SK-N-SH (cell line): ENCODE data around the gene PARP16.

Experiments used
- CTCF ChIP-seq: fragments of 200-600 bp; sonication (generic); IDR thresholded peaks from 2 replicates; pipeline ENCODE4 v1.6.1; 2017; ENCODE audit warnings: antibody characterized with exemption, mild to moderate bottlenecking, moderate library complexity
- EP300 ChIP-seq, 2 experiments: IDR thresholded peaks; 2 replicates each; pipeline versions ENCODE4 v1.4.0 to v1.6.1; 2012; ENCODE audit warnings: borderline replicate concordance in 1 of 2, low read depth in 1 of 2, low read length in 1 of 2
- MAX ChIP-seq: IDR thresholded peaks from 2 replicates; pipeline ENCODE4 v1.4.0; 2012; ENCODE audit warnings: low read depth
- MXI1 ChIP-seq: IDR thresholded peaks from 2 replicates; pipeline ENCODE4 v1.6.1; 2012; ENCODE audit warnings: mild to moderate bottlenecking, low read depth, low read length, improper control_type of control experiment
- NRF1 ChIP-seq: IDR thresholded peaks from 2 replicates; pipeline ENCODE4 v1.6.1; 2012; ENCODE audit warnings: low read depth, mild to moderate bottlenecking, low read length
- POLR2AphosphoS5 ChIP-seq: IDR thresholded peaks from 2 replicates; pipeline ENCODE4 v1.6.1; 2012; ENCODE audit warnings: low read depth, low read length
- RCOR1 ChIP-seq: fragments of 150-350 bp; IDR thresholded peaks from 2 replicates; pipeline ENCODE4 v1.6.1; 2017; ENCODE audit warnings: antibody characterized with exemption, low read length
- REST ChIP-seq: IDR thresholded peaks from 2 replicates; pipeline ENCODE4 v1.6.1; 2012; ENCODE audit warnings: mild to moderate bottlenecking, low read depth, low read length, moderate library complexity
- RXRA ChIP-seq: IDR thresholded peaks from 2 replicates; pipeline ENCODE4 v1.4.0; 2012; ENCODE audit warnings: low read depth, mild to moderate bottlenecking, borderline replicate concordance
- SIN3A ChIP-seq: IDR thresholded peaks from 2 replicates; pipeline ENCODE4 v1.6.1; 2012; ENCODE audit warnings: low read depth, mild to moderate bottlenecking, low read length, moderate library complexity, borderline replicate concordance
- SMC3 ChIP-seq: IDR thresholded peaks from 2 replicates; pipeline ENCODE4 v1.6.1; 2012; ENCODE audit warnings: low read depth, low read length, improper control_type of control experiment
- TAF1 ChIP-seq: IDR thresholded peaks from 2 replicates; pipeline ENCODE4 v1.6.1; 2012; ENCODE audit warnings: low read depth, mild to moderate bottlenecking, low read length, moderate library complexity, borderline replicate concordance
- TEAD4 ChIP-seq: IDR thresholded peaks from 2 replicates; pipeline ENCODE4 v1.4.0; 2012; ENCODE audit warnings: mild to moderate bottlenecking, borderline replicate concordance; ENCODE audit not compliant: insufficient read depth
- YY1 ChIP-seq: IDR thresholded peaks from 2 replicates; pipeline ENCODE4 v1.4.0; 2012; ENCODE audit warnings: low read depth, mild to moderate bottlenecking

- TF ChIP-seq CTCF = no peak
- TF ChIP-seq TEAD4 = no peak
- TF ChIP-seq POLR2AphosphoS5 = no peak
- TF ChIP-seq MXI1 = no peak
- TF ChIP-seq EP300 (IDR thresholded peaks at IDR 0.05; ENCODE audit: borderline replicate concordance in 1 of 2, low read depth in 1 of 2, low read length in 1 of 2) = no peak
- TF ChIP-seq YY1 = no peak
- TF ChIP-seq SMC3 = no peak
- no peak for TF ChIP-seq REST
- no peak for TF ChIP-seq NRF1
- TF ChIP-seq SIN3A = no peak
- no peak for TF ChIP-seq RXRA
- no peak for TF ChIP-seq RCOR1
- TF ChIP-seq MAX = no peak
- TF ChIP-seq TAF1 = no peak
Measured at GRCh38 chr15:65213241-65213640, 73.4 kb downstream of the PARP16 start.
